ENCODE data around the gene GSG1L. TPM values are rescaled to one million over a fixed set of nuclear protein-coding genes. Genes with fewer than 3 reads are reported as not detected.

The GSG1L gene
- polyA plus RNA-seq, 3 donors: not detected

GRCh38 chr16:27973678-27974077 lies 89.8 kb downstream of the GSG1L start:
- intact Hi-C loops (cut with micrococcal nuclease): no loop called here
- H3K4me3 Mint-ChIP-seq: no peak overlapping the region
- H3K9ac ChIP-seq (ENCODE audit: insufficient read depth, low read length, poor library complexity, severe bottlenecking): no peak overlapping the region

GRCh38 chr16:27972500-27972899 lies 91.0 kb downstream of the GSG1L start:
- TF ChIP-seq CTCF (IDR thresholded peaks at IDR 0.05): peak; percentile 31
- Histone ChIP-seq H3K4me2 (replicated peaks; ENCODE audit: extremely low read depth, low read length, poor library complexity, severe bottlenecking) (no peak overlapping the region), H4K20me1 (ENCODE audit: insufficient read depth, low read length) (no peaks in the 10 kb centered on the region), H3K36me3 (replicated peaks in 1 of 2; ENCODE audit: control insufficient read depth in 1 of 2, insufficient read depth in 2 of 2, low read length in 2 of 2) (no peaks in the 10 kb centered on the region), H3K4me1 (ENCODE audit: control insufficient read depth in 1 of 2, insufficient read depth in 2 of 2, low read length in 2 of 2) (no peaks in the 10 kb centered on the region), H3K4me3 (replicated peaks in 1 of 3; ENCODE audit: low read depth in 2 of 3, low read length in 3 of 3) (no peak overlapping the region), H3K27ac (ENCODE audit: low read depth in 1 of 2, low read length in 2 of 2) (no peak overlapping the region), H3K9ac (ENCODE audit: insufficient read depth, low read length, poor library complexity, severe bottlenecking) (no peak overlapping the region), H3K79me2 (ENCODE audit: insufficient read depth, low read length) (no peaks in the 10 kb centered on the region), H3K9me3 (replicated peaks in 1 of 2; ENCODE audit: control insufficient read depth in 1 of 2, insufficient read depth in 1 of 2, low read length in 2 of 2) (no peaks in the 10 kb centered on the region), H3K27me3 (ENCODE audit: control insufficient read depth in 2 of 2, insufficient read depth in 2 of 2, low read length in 2 of 2) (no peaks in the 10 kb centered on the region), H2AFZ (ENCODE audit: insufficient read depth, low read depth, low read length, poor library complexity, severe bottlenecking) (no peak overlapping the region)
- WGBS (ENCODE audit: insufficient coverage): 0% methylated on average over 3 of the region's 4 CpGs
- H3K9me3 Mint-ChIP-seq: peaks cover 3 to 15% (median 10%) of the 10 kb centered on the region in 7 donors
- intact Hi-C loops (cut with micrococcal nuclease): no loop called here
- no peak overlapping the region for H3K27ac Mint-ChIP-seq
- H3K4me3 Mint-ChIP-seq: no peak overlapping the region
- H3K4me1 Mint-ChIP-seq: no peaks in the 10 kb centered on the region
- no peaks in the 10 kb centered on the region for H3K36me3 Mint-ChIP-seq
- H3K27me3 Mint-ChIP-seq (ENCODE audit: low read depth in 3 of 3): peaks cover 1 to 8% (median 2%) of the 10 kb centered on the region in 3 donors
- peak in 1 of 3 donors; percentile 7 for DNase-seq

More at GRCh38 chr16:27973678-27974077, 89.8 kb downstream of the GSG1L start:
- Histone ChIP-seq H3K36me3 (replicated peaks in 1 of 2; ENCODE audit: control insufficient read depth in 1 of 2, insufficient read depth in 2 of 2, low read length in 2 of 2) (no peaks in the 10 kb centered on the region), H3K27me3 (ENCODE audit: control insufficient read depth in 2 of 2, insufficient read depth in 2 of 2, low read length in 2 of 2) (no peaks in the 10 kb centered on the region), H3K4me2 (replicated peaks; ENCODE audit: extremely low read depth, low read length, poor library complexity, severe bottlenecking) (no peak overlapping the region), H3K27ac (ENCODE audit: low read depth in 1 of 2, low read length in 2 of 2) (no peak overlapping the region), H3K4me3 (replicated peaks in 1 of 3; ENCODE audit: low read depth in 2 of 3, low read length in 3 of 3) (no peak overlapping the region), H3K79me2 (ENCODE audit: insufficient read depth, low read length) (no peaks in the 10 kb centered on the region), H3K9me3 (replicated peaks in 1 of 2; ENCODE audit: control insufficient read depth in 1 of 2, insufficient read depth in 1 of 2, low read length in 2 of 2) (no peaks in the 10 kb centered on the region), H4K20me1 (ENCODE audit: insufficient read depth, low read length) (no peaks in the 10 kb centered on the region), H3K4me1 (ENCODE audit: control insufficient read depth in 1 of 2, insufficient read depth in 2 of 2, low read length in 2 of 2) (no peaks in the 10 kb centered on the region), H2AFZ (ENCODE audit: insufficient read depth, low read depth, low read length, poor library complexity, severe bottlenecking) (no peak overlapping the region)
- Mint-ChIP-seq H3K36me3 (no peaks in the 10 kb centered on the region), H3K9me3 (peaks cover 3 to 15% (median 10%) of the 10 kb centered on the region in 7 donors), H3K4me1 (no peaks in the 10 kb centered on the region), H3K27ac (no peak overlapping the region), H3K27me3 (ENCODE audit: low read depth in 3 of 3) (peaks cover 2 to 8% (median 3%) of the 10 kb centered on the region in 3 donors)
- TF ChIP-seq CTCF (IDR thresholded peaks at IDR 0.05): no peak
- WGBS (ENCODE audit: insufficient coverage): 90% methylated on average over 2 of the region's 7 CpGs
- DNase-seq: no peak

Measured in CD14-positive monocyte (primary cell).